HG02759 (cell line): ENCODE measurements around the gene KCNMB4.

Source experiments
- ATAC-seq: cut with Tn5 transposase; IDR thresholded peaks from one replicate; pipeline ENCODE4 v1.9.1; 2021; ENCODE audit warnings: mild to moderate bottlenecking, moderate library complexity; ENCODE audit not compliant: unreplicated experiment

Gene KCNMB4, protein sequence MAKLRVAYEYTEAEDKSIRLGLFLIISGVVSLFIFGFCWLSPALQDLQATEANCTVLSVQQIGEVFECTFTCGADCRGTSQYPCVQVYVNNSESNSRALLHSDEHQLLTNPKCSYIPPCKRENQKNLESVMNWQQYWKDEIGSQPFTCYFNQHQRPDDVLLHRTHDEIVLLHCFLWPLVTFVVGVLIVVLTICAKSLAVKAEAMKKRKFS

DNA sequence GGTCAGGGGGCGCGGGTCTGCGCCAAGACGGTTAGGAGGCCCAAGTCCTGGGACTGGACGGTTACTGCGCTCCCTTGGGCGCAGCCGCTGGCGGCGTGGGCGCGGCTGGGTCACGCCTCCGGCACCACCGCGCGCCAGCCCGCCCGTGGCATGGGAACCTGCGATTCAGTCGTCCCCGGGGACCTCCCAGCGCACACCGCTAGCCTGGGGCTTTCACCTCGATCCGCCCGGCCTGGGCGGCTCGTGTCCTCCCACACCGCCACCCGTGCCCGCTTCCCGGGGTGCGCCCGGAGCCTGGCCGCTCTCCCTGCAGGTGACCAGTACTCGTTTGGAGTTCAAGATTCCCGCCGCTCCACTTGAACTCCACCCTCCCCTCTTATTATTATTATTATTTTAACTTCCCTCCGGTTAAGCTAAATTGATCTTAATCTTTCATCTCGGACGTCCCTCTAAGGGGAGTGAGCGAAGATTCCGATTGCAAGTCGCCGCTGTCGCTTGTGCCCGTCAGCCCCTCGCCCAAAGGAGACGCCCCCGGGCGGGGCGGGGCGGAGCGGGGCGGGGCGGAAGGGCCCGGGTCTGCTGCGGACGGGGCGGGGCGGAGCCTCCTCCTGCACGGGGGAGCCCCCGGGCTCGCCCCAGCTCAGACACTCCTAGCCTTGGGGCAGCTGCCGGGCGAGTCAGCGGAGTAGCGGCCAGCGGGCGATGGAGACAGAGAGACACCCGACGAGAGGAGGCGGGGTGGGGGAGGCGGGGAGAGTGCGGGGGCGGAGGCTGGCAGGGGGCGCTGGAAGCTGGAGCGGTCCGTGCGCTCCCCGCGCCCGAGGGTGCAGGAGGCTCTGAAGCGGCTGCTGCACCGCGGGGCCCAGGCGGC lies at the start of gene KCNMB4:
Gene KCNMB4, plus strand, starts transcription at position 643 of the 871 bp plus-strand sequence. CDS start 445 bp downstream, outside the sequence.
- peak; percentile 87 for ATAC-seq

DNA sequence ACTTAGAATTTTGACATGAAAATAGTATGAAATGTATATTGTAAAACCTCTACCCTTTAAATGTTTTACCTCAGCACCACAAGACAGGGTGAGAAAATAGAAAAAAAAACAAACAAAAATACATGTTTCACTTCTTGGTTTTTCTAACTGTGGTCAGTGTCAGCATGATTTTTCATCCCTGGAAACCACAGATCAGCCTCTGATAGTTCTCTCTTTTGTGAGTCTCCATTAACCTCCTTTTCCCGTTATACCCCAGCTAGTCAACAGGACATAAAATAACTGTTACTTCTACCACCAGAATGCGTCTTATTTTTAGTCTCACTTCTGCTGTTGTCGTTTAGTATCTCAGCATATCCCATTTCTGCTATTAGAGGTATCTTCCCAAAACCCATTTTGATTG lies 48.3 kb upstream of the KCNMB4 start:
- ATAC-seq: peak; percentile 92

DNA sequence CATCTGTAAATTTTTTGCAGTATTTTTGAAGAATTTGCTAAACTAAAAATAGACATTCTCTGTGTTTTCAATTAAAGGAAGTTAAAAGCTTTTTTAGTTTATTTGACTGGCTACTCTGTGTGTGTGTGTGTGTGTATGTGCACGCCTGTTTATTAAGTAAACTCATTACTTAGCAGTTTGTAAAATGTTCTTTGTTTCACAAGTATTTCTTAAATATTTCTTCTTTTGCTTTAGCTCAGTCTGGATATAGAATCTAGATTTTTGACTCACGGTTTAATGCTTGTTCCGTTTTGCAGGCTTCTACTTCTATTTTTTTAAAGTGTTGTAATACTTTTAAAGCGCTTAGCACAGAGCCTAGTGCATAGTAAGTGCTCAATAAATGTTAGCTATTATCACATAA lies 46.5 kb upstream of the KCNMB4 start:
- no peak for ATAC-seq

DNA sequence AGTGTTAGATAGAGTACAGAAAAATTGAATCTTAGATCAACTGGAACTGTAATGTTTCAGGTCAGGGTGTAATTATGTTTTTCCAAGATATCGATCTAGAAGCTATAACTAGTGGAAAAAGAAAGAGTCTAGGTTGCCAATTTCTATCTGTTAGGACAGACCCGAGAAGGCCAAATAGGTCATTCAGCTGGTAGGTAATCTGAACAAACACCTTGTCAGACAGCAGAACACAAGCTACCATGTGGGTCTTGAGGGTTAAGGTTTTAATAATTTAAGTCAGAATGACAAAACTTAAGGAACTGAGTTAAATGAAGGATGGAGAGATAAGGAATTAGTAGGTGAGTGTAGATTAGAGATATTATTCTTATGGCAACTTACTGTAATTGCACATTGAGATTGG lies 44.9 kb upstream of the KCNMB4 start:
- no peak for ATAC-seq

DNA sequence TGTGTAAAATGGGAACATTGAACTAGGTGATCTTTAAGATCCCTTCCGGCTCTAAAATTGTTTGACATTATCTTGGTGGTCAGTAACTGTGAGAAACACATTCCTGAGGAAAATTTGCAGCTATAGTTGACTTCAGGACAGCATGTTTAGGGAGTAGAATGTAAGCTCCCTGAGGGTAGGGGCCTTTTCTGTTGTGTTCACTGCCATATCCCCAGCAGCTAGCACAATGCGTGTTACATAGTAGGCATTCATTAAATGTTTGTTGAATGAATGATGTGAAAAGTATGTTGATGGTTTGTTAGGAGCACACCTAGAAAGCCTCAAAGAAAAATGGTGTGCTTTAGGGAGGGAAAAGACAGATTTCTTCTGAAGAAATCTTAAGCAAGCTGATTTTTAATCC lies 38.5 kb upstream of the KCNMB4 start:
- ATAC-seq: no peak

DNA sequence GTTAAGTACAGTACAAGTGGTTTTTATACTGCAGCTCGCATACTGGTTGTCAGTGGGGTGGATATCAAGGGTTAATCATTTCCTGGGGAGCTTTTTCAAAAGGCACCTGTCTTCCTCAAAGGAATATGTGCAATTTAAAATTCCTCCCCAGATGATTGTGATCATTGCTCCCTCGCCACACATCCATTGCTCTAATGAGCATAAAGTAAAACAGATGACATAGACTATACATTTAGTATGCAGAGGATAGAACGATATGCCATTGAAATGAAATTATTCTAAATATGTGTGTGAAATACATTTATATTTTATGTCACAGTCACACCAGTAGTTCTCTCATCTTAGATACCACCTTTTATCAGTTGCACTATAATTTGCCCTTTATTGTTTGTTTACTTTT lies 36.4 kb upstream of the KCNMB4 start:
- no peak for ATAC-seq

DNA sequence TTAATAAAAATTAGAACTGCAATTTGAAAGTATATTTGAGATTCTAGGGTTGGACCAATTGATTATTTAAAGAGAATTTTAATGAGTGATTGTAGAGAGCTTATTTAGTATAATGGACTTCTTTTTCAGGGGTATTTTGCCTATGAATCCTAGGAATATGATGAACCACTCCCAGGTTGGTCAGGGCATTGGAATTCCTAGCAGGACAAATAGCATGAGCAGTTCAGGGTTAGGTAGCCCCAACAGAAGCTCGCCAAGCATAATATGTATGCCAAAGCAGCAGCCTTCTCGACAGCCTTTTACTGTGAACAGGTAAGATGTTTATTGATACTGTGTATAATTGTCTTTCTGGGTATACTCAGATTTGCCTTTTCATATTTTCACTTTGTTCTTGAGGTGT lies 35.9 kb upstream of the KCNMB4 start:
- no peak for ATAC-seq

DNA sequence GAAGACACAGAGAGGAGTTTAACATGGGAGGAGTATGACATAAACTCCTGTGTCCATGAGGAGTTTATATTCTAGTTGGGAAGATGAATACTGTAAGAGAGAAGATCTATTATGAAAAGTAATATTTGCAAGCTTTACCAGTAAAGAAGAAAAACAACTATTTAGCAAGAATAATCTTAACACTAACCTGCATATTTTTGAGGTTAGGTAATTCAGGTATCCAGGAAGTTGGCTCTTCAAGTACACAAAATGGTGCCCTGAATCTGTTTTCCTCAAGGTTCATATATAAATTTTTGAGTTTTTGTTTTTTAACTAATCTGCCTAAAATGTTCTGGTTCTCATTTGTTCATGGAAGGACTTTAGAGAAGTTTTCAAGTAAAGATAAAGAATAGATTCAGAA lies 33.9 kb upstream of the KCNMB4 start:
- no peak for ATAC-seq

DNA sequence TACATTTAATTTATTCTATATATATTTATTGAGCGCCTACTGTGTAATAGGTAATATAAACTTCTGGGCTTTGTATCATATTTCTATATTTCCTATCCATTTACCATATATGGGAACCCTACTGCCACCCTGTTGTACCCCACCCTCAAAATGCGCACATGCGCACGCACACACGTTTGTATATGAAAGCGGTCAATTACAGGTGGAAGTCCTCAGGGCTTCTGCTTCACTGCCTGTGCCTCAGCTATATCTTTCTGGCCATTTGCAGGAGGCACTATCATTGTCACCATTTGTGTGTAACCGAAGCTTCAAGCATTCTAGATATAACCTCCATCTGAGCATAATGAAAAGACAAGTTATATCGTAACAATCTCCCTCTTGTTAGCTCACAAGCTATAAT lies 31.3 kb upstream of the KCNMB4 start:
- no peak for ATAC-seq

DNA sequence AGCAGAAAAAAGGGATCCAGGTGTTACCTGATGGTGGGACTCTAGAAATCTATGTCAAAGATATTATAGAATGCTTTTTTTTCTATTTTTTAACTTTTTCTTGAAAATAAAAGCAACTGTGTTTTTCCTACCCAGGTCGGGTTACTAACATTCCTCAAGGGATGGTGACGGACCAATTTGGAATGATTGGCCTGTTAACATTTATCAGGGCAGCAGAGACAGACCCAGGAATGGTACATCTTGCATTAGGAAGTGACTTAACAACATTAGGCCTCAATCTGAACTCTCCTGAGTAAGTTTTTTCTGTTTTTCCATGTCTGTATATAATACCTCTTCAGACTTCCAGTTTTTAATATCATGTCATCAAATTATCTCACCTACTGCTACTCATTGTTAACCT lies 27.6 kb upstream of the KCNMB4 start:
- ATAC-seq: no peak

DNA sequence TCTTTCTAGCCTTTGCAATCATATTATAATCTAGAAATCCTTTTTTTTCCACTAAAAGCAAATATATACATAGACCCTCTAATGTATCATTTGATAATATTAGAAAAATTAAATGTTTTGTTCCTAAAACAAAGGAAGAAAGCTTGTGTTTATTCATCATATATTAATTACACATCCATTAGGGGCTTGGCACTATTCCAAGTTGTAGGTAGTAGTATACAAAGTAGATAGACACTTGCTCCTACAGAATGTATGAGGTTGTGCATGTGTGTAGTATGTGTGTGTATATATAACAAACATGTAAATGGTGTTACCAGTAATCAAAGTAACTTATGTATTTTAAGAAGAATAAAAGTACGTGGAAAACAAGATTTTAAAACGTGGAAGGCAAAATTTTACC lies 15.0 kb upstream of the KCNMB4 start:
- no peak for ATAC-seq

DNA sequence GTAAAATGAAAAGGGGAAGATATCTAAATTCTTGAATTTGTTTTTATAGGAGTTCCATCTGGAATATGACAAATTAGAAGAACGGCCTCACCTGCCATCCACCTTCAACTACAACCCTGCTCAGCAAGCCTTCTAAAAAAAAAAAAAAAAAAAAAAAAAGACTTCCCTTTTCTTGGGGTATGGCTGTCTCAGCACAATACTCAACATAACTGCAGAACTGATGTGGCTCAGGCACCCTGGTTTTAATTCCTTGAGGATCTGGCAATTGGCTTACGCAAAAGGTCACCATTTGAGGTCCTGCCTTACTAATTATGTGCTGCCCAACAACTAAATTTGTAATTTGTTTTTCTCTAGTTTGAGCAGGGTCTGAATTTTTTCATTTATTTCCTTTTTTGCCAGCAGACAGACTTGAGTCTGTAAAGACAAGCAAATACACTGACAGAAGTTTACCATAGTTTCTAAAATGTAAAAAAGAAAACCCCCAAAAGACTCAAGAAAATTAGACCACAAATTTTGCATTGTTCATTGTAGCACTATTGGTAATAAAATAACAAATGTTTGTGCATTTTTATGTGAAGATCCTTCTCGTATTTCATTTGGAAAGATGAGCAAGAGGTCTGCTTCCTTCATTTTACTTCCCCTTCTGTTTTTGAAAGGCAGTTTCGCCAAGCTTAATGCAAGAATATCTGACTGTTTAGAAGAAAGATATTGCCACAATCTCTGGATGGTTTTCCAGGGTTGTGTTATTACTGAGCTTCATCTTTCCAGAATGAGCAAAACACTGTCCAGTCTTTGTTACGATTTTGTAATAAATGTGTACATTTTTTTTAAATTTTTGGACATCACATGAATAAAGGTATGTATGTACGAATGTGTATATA lies 12.1 kb upstream of the KCNMB4 start:
- no peak for ATAC-seq

DNA sequence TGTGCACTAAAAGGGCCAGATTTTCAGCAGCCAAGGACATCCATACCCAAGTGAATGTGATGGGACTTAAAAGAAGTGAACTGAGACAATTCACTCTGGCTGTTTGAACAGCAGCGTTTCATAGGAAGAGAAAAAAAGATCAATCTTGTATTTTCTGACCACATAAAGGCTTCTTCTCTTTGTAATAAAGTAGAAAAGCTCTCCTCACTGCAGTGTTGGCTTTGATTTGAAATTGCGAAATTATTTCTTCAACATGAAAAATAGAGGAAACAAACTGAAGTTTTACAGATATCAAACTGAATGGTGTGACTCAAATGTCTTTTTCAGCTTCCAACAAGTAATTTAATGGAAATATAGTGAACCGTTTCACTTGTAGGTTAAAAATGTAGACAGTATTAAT lies 11.3 kb upstream of the KCNMB4 start:
- no peak for ATAC-seq

DNA sequence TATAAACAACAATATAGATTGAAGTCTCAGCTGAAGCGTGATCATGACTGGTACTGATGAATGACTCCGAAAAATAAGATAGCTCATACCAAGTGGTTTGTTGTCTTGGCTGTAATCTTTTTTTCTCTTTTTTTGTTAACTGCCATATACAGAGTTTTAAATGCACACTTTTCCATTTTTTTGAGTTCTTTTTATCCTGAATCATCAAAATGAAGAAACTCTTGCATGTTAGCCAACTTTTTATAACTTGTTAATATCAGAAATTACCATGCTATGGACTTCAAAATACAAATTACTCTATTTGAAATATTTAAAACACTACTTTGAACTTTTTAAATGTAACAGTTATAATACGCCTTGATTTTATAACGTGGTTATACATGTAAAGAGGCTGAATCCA lies 10.1 kb upstream of the KCNMB4 start:
- no peak for ATAC-seq

DNA sequence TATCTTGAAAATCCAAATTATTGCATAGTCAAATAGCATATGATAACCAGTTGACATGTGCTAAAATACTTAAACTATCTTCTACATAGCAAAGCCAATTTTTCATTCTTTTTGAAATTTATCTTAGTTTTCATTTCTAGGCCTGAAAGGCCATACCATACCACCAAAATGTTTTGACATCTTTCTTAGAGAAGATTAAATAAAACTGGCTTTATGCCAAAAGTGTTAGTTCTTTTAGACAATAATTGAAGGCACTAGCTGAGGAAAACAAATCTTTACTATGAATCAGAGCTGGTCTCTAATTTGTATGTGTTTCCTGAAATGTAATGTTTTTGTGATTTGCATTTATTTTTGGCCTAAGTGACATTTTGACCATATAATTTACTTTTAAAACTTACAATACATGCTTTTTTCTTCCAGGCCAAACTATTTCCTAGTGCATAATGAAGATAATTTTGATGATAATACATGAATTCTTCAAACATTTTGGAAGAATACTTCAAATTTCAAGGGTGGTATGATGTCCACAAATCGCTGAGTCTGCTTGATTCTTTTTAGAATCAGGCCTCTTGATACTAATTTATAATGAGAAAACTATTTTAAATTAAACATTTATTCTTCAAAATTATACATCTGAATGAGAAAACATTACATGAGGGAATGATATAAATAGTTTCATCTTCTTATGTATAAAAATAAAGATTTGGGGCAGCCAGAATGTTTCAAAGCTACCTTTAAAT lies 6.5 kb upstream of the KCNMB4 start:
- no peak for ATAC-seq

DNA sequence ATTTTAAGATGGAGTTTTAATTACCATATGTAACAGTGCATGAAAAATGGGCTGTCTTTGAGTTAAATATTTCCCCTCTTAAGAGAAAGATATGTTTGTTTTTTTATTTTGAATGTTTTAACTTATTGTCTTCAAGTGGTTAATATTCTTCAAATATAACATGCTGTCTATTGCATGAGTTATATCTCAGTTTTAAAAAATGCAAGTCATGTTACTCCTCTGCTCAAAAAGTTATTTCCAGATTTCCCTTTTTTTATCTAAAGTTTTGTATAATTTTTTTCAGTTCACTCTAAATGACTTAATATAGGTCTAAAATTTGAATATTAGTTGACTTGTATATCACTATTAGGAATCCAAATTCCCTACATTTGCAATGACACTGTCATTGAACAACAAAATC lies 5.9 kb upstream of the KCNMB4 start:
- ATAC-seq: no peak

DNA sequence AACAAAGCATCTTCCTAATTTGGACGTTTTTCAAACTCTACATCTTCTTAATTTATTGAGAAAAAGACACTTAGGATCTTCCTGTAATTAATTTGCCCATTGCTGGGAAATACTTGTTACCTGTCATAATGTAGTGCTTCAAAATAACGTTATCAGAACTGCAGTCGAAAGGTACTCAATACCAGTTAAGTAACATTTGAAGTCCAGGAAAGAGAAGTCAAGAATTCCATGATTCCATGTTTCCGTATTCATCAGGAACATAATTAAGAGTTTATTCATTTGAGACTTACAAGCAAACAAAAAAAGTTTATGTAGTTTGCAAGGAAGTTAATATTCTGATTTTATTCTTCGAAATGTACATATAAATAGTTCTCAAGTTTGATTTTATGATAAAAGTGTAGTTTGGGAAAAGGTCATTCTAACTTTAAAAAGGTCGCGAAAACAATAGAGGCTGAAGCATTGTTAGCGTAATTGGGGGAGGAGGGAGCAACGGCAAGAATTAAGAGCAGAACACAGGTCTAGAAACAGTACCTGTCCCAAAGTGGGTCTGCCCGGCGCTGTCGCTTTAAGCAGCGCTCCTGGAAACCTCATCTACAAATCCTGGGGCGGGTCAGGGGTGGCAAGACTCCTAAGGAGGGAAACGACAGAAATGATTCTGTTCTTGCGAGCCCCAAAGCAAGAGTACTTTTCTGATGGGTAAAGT lies 1.2 kb upstream of the KCNMB4 start:
- no peak for ATAC-seq

DNA sequence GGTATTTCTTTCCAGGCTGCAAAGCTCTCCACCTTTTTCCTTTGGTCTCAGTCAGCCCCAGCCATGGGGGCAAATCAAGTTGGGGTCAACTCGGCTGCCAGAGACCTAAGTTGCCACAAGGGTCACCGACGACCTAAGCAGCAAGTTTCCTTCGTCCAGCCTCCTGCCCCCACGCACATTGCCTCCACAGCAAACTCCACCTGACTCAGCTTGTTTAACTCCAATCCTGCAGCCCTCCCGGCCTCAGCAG lies 767 bp upstream of the KCNMB4 start:
- no peak for ATAC-seq

DNA sequence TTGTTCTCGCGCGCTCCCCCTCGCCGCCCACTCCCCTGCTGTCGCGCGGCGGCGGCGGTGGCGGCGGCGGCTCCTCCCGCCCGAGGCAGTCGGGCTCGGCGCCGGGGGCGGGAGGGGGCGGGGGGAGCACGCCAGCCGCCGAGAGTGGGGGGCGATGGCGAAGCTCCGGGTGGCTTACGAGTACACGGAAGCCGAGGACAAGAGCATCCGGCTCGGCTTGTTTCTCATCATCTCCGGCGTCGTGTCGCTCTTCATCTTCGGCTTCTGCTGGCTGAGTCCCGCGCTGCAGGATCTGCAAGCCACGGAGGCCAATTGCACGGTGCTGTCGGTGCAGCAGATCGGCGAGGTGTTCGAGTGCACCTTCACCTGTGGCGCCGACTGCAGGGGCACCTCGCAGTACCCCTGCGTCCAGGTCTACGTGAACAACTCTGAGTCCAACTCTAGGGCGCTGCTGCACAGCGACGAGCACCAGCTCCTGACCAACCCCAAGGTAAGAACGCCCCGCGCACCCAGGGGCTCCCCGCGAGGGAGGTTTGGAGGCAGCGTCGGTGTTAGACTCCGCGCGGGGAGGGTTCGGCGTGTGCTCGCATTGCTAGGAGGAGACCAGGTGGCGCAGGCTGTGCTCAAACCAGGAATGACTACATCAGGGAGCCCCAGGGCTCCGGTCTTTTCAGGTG lies 629 bp downstream of the KCNMB4 start:
- ATAC-seq: peak; percentile 40
